Amygdala (tissue), 56 donors: ENCODE measurements around the gene PTH.

Experiments
- DNase-seq, 56 donors: peaks; one replicate each; lab custom pipeline; 2025; lab: John Stamatoyannopoulos, UW

PTH gene

DNA sequence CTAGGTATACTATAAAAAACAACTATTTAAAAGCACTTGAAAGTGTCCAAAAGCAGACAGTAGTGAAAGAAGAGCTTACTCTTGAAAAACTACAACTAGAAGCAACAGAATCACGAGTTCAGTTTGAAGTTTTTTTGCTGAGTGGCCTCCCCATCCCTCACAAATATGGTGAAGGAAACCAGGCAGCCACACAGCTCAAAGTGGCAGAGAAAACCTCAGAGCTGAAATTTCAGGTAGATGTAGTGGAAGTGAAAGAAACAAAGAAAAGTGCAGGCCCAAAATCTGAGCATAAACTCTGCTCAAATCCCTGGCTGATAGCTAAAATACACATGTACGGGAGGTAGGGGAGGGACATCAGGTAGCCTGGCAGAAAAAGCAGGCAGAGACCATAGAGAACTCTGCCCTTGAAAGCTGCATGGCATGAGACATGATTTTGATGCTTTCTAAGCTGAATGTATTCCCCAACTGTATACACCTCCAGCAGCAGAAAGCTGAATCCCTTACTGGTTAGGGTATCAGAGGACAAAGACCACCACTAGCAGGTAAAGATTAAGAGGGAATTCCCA is 44.9 kb downstream of the PTH start:
- no peak for DNase-seq

GRCh38 chr11:13449522-13449921 is 46.3 kb downstream of the PTH start:
- no peak for DNase-seq

GRCh38 chr11:13448876-13449275 is 46.9 kb downstream of the PTH start:
- no peak for DNase-seq

DNA sequence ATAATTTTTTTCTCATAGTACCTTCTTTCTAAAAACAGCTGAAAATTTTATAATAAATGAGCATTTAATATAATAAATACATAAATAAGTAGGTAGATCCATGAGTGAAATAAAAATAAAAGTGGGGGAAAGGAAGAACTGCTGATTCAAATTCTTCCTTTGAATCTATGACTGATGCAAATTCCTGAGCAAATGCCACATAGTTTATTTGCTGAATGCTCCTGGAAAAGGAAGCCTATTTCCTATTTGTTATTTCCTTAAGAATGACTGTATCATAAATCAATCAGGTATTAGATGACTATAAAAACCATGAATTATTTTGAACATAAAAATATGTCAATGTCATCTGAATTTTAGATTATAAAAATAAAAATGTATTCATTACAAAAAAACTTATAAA is 49.4 kb downstream of the PTH start:
- no peak for DNase-seq

- no peak for DNase-seq
Observed at GRCh38 chr11:13445588-13445987, 50.2 kb downstream of the PTH start.
